ENCODE measurements around the gene ELMO1. TPM values are rescaled to one million over a fixed set of nuclear protein-coding genes. Genes with fewer than 3 reads are reported as not detected.

ELMO1 gene
- total RNA-seq, 4 donors from 2014 or later, result 58.7 to 293 (median 81.0) TPM

GRCh38 chr7:37038706-37039105 lies 410.0 kb downstream of the ELMO1 start:
- no peak for TF ChIP-seq CTCF (IDR thresholded peaks at IDR 0.05)
- no peak for ATAC-seq (ENCODE audit: low FRiP score)
- no peak for DNase-seq (ENCODE audit: low spot score)

DNA sequence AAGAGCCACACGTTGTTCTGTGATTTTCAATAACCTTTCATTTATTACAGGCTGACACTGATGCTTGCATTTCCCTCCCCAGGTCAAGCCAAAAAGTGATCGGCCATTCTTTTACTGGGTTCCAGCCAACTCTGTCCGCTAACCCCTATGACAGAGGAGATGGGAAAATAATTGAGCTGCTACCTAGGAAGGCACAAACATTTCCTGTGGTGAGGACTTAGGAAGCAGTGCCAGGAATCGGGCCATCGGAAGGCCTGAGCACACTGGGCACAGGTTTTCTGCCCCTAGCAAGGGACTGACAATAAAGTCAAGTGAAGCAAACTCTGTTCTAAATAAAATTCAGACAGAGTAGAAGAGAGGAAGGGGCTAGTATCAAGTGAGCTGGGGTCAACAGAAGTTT lies 411.4 kb downstream of the ELMO1 start:
- TF ChIP-seq CTCF (IDR thresholded peaks at IDR 0.05), result no peak
- DNase-seq (ENCODE audit: low spot score) (no peak), ATAC-seq (ENCODE audit: low FRiP score) (no peak)

- ATAC-seq (ENCODE audit: low FRiP score) (no peak), DNase-seq (ENCODE audit: low spot score) (no peak)
- TF ChIP-seq CTCF (IDR thresholded peaks at IDR 0.05), result no peak
Measured at GRCh38 chr7:37035631-37036030, 413.0 kb downstream of the ELMO1 start.

- ATAC-seq (ENCODE audit: low FRiP score), result no peak
- no peak for TF ChIP-seq CTCF (IDR thresholded peaks at IDR 0.05)
- DNase-seq (ENCODE audit: low spot score), result no peak
Measured at GRCh38 chr7:37033141-37033540, 415.5 kb downstream of the ELMO1 start.

- no peak for DNase-seq (ENCODE audit: low spot score)
- no peak for TF ChIP-seq CTCF (IDR thresholded peaks at IDR 0.05)
- peak; percentile 31 for ATAC-seq (ENCODE audit: low FRiP score)
Measured at GRCh38 chr7:37032258-37032601, 416.4 kb downstream of the ELMO1 start.

GRCh38 chr7:37031571-37032257 lies 416.9 kb downstream of the ELMO1 start:
- TF ChIP-seq CTCF (IDR thresholded peaks at IDR 0.05), result no peak
- DNase-seq (ENCODE audit: low spot score), result peak; percentile 42
- peak; percentile 99 for ATAC-seq (ENCODE audit: low FRiP score)

DNA sequence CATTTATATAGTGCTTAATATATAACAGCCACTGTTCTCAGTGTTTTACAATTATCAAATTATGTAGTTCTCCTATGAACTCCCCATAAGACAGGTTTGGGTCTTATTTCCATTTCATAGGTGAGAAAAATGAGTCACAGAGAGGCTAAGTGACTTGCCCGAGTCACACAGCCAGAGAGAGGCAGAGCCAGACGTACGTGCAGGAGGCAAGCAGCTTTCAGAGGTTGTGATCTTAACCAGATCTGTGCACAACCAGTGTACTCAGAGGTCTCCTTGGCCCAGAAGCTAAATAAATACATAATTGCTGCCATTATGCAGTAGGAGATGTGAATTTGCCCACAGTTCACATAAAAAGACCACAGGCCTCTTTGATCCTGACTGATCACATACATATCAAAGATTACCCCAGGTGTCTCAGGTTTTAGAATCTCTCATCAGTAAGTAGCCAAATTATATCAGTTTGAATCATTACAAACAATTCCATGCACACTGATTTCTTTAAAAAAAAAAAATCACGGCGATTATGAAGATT lies 419.7 kb downstream of the ELMO1 start:
- ATAC-seq (ENCODE audit: low FRiP score) (no peak), DNase-seq (ENCODE audit: low spot score) (no peak)
- TF ChIP-seq CTCF (IDR thresholded peaks at IDR 0.05), result no peak
